ENCODE measurements around the gene BLOC1S1.
"Not testable (repeated sequence)": the region's sequence is repeated elsewhere in the genome, so short reads cannot be mapped to it uniquely, and the experiment has no call there.

The BLOC1S1 gene

DNA sequence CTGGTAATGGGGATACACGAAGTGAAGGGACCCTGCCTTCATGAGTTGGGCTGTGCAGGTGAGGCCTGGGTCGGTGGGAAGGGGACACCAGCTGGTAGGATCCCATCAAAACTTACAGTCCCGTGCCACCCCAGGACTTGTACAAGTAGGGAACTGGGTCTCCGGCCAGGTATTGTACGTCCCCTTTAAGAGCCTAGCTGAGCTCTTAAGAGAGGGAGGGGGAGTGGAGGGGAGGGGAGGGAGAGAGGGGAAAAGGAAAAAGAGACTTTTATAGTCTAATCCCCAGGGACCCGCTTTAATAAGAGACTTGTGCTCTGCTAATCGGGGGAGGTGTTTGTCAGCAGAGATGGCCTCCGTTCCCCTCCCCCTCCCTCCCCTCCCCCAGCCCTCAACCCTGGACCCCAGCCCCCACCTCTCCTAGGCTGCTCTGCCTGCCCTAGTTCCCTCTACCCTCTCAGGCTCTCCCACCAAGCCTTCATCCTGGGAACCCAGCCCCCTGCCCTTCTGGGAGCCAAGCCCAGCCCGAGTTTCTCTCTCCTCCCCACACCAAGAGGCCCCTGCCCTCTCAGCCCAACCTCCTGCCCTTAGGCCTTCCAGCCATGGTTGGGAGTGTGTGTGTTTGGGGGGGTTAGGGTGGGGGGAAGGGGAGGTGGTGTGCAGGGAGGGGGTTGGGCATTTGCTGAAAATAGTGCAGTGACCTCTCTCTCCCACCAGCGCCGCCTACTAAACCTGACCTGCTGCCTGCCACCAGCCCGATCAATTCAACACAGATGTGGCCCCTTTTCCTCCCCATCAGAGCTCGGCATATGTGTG is 29.7 kb downstream of the BLOC1S1 start:
- no peak for DNase-seq (ENCODE audit: low read depth)

DNA sequence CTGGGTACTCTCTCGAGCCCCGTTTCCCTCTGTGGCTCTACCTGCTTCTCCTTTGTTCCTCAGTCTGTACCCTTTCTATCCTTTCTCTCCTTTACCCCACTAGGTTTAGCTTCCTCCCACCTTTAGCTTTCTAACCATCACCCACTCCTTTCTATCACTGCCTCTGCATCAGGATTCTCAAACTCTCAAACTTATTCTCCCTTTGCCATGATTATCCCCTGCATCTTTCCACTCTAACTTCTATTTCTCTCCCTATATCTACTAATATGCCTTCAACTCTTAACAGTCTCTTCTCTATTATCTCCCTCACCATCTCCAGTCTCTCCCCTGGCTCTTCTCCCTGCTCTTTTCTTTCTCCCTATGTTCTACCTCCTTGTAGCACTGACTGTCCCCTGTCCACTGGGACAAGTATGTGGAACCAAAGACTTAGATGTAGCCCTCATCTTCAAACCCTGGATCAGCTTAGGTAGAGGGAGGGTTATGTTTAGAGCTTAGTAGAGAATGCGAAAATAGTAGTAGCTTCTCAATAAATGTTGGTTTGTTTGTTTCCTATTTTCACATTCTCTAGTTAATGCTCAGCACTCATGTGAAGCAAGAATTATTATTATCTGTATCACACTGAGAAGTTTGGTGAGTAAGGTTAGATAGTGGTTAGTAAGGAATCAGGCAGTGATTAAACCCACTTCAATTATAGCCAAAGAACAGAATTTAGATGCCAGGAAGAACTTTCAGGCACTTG is 30.5 kb downstream of the BLOC1S1 start:
- DNase-seq (ENCODE audit: low read depth): peak; percentile 27

DNA sequence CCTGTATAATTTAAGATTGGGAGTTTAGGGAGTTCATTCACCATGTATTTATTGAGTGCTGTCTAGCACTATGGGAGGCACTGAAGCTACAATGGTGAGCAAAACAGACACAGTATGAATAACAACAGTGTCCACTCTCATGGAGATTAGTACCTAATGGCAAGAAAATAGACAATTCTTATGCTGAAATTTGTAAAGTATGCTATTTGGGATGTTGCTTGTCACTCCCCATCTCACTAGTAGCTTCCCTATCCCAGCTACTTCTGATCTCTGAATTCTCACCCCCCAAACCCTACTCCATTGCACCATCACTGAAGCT is 31.0 kb downstream of the BLOC1S1 start:
- DNase-seq (ENCODE audit: low read depth): no peak

DNA sequence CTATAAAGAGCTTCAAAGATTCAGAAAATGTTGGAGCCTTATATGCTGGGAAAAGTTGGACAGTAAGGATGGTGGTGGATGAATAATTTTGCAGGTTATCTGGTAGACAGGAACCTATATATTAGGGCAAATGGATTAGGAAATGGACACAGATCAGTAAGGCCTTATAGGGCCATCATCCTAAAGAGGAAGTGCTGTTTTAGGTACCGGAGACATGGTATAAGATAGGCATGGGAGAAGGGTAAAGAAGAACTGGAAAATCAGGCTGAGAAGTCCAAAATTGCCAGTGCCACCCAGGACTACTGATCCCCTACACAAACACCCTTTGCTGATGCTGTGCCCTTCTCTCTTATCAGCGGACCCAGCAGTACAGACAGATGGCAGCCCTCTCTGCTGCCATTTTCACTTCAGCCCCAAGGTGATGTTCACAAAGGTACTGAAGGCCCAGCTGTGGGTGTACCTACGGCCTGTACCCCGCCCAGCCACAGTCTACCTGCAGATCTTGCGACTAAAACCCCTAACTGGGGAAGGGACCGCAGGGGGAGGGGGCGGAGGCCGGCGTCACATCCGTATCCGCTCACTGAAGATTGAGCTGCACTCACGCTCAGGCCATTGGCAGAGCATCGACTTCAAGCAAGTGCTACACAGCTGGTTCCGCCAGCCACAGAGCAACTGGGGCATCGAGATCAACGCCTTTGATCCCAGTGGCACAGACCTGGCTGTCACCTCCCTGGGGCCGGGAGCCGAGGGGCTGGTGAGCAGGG is 32.6 kb downstream of the BLOC1S1 start:
- DNase-seq (ENCODE audit: low read depth): no peak

DNA sequence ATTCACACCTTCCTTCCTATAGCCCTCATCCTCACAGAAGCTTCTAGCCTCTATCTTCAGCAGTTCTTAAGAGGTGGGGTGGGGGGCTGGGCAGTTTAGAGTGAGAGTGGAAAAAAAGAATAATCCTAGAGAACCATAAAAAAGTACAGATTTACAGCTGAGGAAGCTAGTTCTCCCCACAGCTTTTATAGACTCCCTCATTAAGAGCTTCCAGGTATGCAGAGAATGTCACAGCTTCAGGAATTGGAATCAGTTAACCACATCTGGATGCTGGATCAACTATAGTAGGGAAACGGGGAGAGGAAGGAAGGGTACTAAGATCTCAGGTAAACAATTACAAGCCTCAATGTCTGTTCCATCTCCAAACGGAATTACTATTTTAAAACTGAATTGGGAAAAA is 39.4 kb downstream of the BLOC1S1 start:
- DNase-seq (ENCODE audit: low read depth): no peak

DNA sequence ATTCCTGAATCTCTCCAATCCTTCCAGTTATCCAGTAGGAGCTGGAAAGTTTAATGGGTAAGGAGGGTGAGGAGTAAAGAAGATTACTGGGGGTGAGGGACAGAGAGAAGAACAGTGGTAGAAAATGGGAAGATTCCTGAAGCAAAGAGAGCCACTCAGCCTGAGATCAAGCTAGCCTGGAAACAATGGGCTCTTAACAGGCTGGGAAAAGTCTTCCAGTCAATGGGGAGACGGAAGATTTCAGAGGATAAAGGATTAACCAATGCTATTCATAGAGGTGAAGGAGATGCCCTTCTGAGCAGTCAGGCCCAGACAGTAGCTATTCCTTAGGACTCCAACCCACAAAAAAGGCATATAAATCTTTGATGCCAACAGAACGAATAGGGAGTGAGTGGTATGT is 41.9 kb downstream of the BLOC1S1 start:
- no peak for DNase-seq (ENCODE audit: low read depth)

DNA sequence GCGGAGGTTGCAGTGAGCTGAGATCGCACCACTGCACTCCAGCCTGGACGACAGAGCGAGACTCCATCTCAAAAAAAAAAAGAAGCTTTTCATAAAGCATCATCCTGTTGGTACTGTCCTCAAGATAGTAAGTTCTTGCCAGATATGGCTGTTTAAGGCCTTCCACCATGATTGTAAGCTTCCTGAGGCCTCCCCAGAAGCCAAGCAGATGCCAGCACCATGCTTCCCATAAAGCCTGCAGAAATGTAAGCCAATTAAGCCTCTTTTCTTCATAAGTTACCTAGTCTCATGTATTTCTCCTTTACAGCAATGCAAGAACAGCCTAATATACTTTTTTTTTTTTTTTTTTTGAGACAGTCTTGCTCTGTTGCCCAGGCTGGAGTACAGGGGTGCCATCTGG is 42.7 kb downstream of the BLOC1S1 start:
- not testable (repeated sequence) for DNase-seq (ENCODE audit: low read depth)

DNA sequence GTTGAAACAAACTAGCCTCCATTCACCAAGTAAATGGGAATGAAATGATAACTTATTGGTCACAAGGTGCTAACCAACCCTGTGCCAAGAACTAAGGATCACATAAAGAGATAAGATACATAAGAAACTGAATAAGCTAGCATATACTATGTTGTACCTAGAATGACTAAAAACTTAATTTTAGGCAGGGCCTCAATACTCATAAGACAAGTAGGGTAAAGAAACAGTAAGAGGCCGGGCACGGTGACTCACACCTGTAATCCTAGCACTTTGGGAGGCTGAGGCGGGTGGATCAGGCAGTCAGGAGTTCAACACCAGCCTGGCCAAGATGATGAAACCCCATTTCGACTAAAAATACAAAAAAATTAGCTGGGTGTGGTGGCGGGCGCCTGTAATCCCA is 44.8 kb downstream of the BLOC1S1 start:
- peak; percentile 38 for DNase-seq (ENCODE audit: low read depth)

DNA sequence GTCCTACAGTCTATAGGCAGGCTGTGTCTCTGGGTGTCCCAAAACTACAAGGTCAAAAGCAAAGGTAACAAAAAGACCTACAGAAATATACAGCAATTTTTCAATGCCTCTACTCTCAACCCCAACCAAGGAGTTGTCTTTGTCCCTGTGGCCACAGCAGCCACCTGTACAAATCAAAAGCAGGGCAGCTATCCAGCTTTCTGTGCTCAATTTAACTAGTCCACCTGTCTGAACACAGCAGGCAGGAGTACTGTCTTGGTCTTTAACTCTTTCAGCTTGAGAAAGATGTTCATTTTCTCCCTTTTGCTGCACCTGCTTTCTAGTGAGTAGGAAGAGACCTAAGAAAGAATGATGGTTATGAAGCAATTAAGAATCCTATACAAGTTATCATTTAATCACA is 46.8 kb downstream of the BLOC1S1 start:
- DNase-seq (ENCODE audit: low read depth): no peak

DNA sequence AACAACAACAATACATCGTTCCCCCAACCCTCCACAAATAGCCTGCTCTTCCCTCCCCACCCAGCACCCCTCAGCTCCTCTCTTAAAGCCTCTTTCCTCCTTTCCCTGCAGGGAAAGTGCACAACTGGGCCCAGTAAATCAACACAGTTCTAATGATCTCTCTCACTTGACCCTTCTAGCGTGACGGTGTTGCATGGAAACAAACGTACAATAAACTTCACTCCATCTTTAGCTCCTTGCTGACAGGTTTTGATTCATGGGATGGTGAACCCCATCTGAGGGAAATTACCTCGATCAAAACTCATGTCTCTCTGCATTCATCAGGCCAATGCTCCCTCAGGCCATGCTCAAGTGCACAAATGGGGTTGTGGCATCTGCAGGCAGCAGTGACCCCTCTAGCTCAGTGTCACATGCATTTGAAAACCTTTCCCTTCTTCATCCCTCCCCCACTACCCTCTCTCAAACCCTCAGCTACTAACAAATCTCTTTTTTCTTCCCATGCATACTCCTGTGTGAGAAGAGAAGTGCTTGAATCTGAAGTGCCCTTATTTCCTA is 50.0 kb downstream of the BLOC1S1 start:
- no peak for DNase-seq (ENCODE audit: low read depth)

DNA sequence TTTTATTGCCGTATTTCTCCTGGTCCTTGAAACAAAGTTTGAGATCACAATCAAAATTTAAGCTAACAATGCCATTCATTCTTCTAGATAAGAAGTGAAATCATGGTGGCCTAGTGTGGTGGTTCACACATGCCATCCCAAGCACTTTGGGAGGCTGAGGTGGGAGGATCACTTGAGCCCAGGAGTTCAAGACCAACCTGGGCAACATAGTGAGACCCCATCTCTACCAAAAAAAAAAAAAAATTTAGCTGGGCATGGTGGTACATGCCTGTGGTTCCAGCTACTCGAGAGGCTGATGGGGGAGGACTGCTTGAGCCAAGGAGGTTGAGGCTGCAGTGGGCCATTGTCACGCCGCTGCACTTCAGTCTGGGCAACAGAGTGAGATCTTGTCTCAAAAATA is 51.3 kb downstream of the BLOC1S1 start:
- no peak for DNase-seq (ENCODE audit: low read depth)

Measured in iris pigment epithelial cell (primary cell).